ENCODE measurements around the gene SOX5. TPM values are rescaled to one million over a fixed set of nuclear protein-coding genes. Genes with fewer than 3 reads are reported as not detected.

Gene SOX5
- total RNA-seq, 2 experiments from 2014 or later = 0.88 to 1.1 TPM

DNA sequence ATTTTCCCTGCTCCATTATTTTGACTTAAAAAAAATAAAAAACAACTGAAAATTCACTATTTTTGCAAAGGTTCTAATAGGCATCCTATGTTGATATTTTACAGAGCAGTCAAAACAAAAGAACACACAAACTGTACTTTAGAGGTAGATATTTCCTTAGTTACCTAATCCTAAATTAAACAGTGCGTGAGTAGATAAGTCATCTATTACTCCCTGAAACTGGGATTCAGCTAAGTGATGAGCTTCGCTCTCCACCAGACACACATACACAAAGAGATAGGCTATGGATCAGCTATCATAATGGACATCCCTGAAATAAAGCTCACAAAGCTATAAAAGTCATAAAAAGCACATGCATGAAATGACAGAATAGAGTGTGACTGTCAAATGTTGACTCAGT lies 398.7 kb downstream of the SOX5 start:
- intact Hi-C loops (cut with DNase I, micrococcal nuclease) = no loop called here
- no peak for DNase-seq
- Mint-ChIP-seq H3K27me3 (no peaks in the 10 kb centered on the region), H3K9me3 (ENCODE audit: low read depth) (no peaks in the 10 kb centered on the region), H3K27ac (no peak overlapping the region), H3K4me3 (no peak overlapping the region), H3K36me3 (ENCODE audit: low read depth) (no peaks in the 10 kb centered on the region), H3K4me1 (no peaks in the 10 kb centered on the region)
- ATAC-seq = no peak
- CTCF ChIA-PET = interaction anchor here (0.5 kb wide), 1 partner anchor 21 kb away, joined by 3 read pairs; no protein-coding TSS in a partner anchor
- POLR2A ChIA-PET = no interaction called here

DNA sequence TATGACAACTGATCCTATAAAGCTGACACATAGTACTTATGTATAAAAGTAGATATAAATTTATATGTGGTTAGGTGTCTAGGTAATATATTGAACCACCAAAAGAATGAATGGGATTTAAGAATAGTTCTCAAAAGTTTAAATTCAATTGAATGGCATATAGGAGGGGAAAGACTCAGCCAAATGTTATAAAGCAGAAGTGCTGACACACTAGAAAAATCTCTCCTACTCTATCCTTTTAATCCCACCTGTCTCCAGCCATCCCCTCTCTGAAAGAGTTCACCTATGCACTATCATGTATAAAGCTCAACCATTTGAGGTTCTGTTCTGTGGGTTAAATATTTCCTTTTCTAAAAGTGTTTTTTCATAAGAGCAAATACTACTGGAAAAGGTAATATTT lies 400.7 kb downstream of the SOX5 start:
- ChIA-PET POLR2A (no interaction called here), CTCF (interaction anchor here (1.2 kb wide), 1 partner anchor 14 kb away, joined by 4 read pairs; no protein-coding TSS in a partner anchor)
- Mint-ChIP-seq H3K4me3 (no peak overlapping the region), H3K36me3 (ENCODE audit: low read depth) (no peaks in the 10 kb centered on the region), H3K9me3 (ENCODE audit: low read depth) (no peaks in the 10 kb centered on the region), H3K27ac (no peak overlapping the region), H3K4me1 (no peaks in the 10 kb centered on the region), H3K27me3 (no peaks in the 10 kb centered on the region)
- DNase-seq (no peak), ATAC-seq (no peak)
- intact Hi-C loops (cut with DNase I, micrococcal nuclease) = no loop called here

GRCh38 chr12:23546756-23547155 lies 402.7 kb downstream of the SOX5 start:
- ATAC-seq (no peak), DNase-seq (no peak)
- intact Hi-C loops (cut with DNase I, micrococcal nuclease) = no loop called here
- H3K9me3 Mint-ChIP-seq (ENCODE audit: low read depth) = no peaks in the 10 kb centered on the region
- no peak overlapping the region for H3K4me3 Mint-ChIP-seq
- no peaks in the 10 kb centered on the region for H3K27me3 Mint-ChIP-seq
- POLR2A ChIA-PET = no interaction called here
- no peaks in the 10 kb centered on the region for H3K4me1 Mint-ChIP-seq
- CTCF ChIA-PET = no interaction called here
- H3K27ac Mint-ChIP-seq = no peak overlapping the region
- H3K36me3 Mint-ChIP-seq (ENCODE audit: low read depth) = no peaks in the 10 kb centered on the region

DNA sequence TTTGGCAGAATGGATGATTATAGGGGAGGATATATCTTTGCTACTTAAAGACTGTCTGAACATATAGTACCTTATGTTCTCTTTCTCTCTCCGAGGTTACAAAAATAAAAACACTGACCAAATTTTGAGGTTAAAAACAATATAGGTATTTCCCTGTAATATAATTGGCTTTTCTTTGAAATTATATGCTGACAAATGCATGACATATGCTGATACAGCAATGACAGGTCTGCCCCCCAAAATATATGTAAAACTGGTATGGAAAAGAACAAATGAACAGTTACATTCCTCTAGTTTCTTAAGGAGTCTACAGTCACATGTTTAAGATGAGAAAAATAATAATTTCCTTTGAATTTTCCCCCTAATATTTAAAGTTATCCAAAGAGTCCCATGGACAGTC lies 405.7 kb downstream of the SOX5 start:
- no peak overlapping the region for H3K4me3 Mint-ChIP-seq
- ATAC-seq (no peak), DNase-seq (no peak)
- no peaks in the 10 kb centered on the region for H3K36me3 Mint-ChIP-seq (ENCODE audit: low read depth)
- ChIA-PET CTCF (no interaction called here), POLR2A (no interaction called here)
- intact Hi-C loops (cut with DNase I, micrococcal nuclease) = no loop called here
- no peaks in the 10 kb centered on the region for H3K27me3 Mint-ChIP-seq
- H3K9me3 Mint-ChIP-seq (ENCODE audit: low read depth) = no peaks in the 10 kb centered on the region
- no peaks in the 10 kb centered on the region for H3K4me1 Mint-ChIP-seq
- H3K27ac Mint-ChIP-seq = no peak overlapping the region

GRCh38 chr12:23542187-23542586 lies 407.3 kb downstream of the SOX5 start:
- H3K27me3 Mint-ChIP-seq = no peaks in the 10 kb centered on the region
- CTCF ChIA-PET = no interaction called here
- POLR2A ChIA-PET = no interaction called here

GRCh38 chr12:23540572-23540971 lies 408.9 kb downstream of the SOX5 start:
- intact Hi-C loops (cut with DNase I, micrococcal nuclease) = no loop called here
- Mint-ChIP-seq H3K4me1 (no peaks in the 10 kb centered on the region), H3K4me3 (no peak overlapping the region), H3K9me3 (ENCODE audit: low read depth) (peaks cover 1% of the 10 kb centered on the region), H3K36me3 (ENCODE audit: low read depth) (no peaks in the 10 kb centered on the region), H3K27me3 (no peaks in the 10 kb centered on the region), H3K27ac (no peak overlapping the region)
- CTCF ChIA-PET = no interaction called here
- POLR2A ChIA-PET = no interaction called here
- no peak for DNase-seq
- no peak for ATAC-seq

More at GRCh38 chr12:23542187-23542586, 407.3 kb downstream of the SOX5 start:
- ATAC-seq = no peak
- Mint-ChIP-seq H3K9me3 (ENCODE audit: low read depth) (peaks cover 1% of the 10 kb centered on the region), H3K36me3 (ENCODE audit: low read depth) (no peaks in the 10 kb centered on the region), H3K27ac (no peak overlapping the region), H3K4me1 (no peaks in the 10 kb centered on the region), H3K4me3 (no peak overlapping the region)
- intact Hi-C loops (cut with DNase I, micrococcal nuclease) = no loop called here
- DNase-seq = no peak

DNA sequence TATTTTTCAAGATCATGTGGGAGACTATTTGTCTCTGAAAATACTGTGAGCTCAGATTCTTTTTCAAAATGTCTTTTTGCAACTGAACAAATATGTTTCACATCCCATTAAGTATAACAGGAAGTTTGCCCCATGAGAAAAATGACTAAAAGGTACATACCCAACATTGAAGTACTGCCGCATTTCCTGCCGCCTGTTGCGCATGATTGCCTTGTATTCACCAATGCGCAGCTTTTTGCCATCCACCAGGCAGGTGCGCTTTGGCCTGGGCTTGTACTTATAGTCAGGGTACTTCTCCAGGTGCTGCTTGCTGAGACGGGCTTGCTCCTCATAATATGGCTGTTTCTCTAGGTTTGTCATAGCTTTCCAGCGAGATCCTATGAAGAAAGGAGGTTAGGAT lies 413.2 kb downstream of the SOX5 start:
- DNase-seq (no peak), ATAC-seq (no peak)
- Mint-ChIP-seq H3K4me3 (no peak overlapping the region), H3K9me3 (ENCODE audit: low read depth) (peaks cover 1% of the 10 kb centered on the region), H3K4me1 (no peaks in the 10 kb centered on the region), H3K27me3 (no peaks in the 10 kb centered on the region), H3K36me3 (ENCODE audit: low read depth) (no peaks in the 10 kb centered on the region), H3K27ac (no peak overlapping the region)
- intact Hi-C loops (cut with DNase I, micrococcal nuclease) = loop anchor here in 1 of 2 experiments (5.0 kb wide), 1 partner anchor 391 kb away; no protein-coding TSS in a partner anchor
- CTCF ChIA-PET = no interaction called here
- POLR2A ChIA-PET = no interaction called here

GRCh38 chr12:23535441-23535840 lies 414.0 kb downstream of the SOX5 start:
- DNase-seq (no peak), ATAC-seq (no peak)
- H3K27me3 Mint-ChIP-seq = no peaks in the 10 kb centered on the region
- H3K27ac Mint-ChIP-seq = no peak overlapping the region
- no peak overlapping the region for H3K4me3 Mint-ChIP-seq
- POLR2A ChIA-PET = no interaction called here
- peaks cover 1% of the 10 kb centered on the region for H3K9me3 Mint-ChIP-seq (ENCODE audit: low read depth)
- intact Hi-C loops (cut with DNase I, micrococcal nuclease) = loop anchor here in 1 of 2 experiments (5.0 kb wide), 1 partner anchor 392 kb away; no protein-coding TSS in a partner anchor
- CTCF ChIA-PET = no interaction called here
- no peaks in the 10 kb centered on the region for H3K4me1 Mint-ChIP-seq
- H3K36me3 Mint-ChIP-seq (ENCODE audit: low read depth) = no peaks in the 10 kb centered on the region

GRCh38 chr12:23534196-23534595 lies 415.3 kb downstream of the SOX5 start:
- Mint-ChIP-seq H3K36me3 (ENCODE audit: low read depth) (no peaks in the 10 kb centered on the region), H3K4me3 (no peak overlapping the region), H3K4me1 (no peaks in the 10 kb centered on the region), H3K27me3 (no peaks in the 10 kb centered on the region), H3K27ac (no peak overlapping the region), H3K9me3 (ENCODE audit: low read depth) (peaks cover 1% of the 10 kb centered on the region)
- ChIA-PET CTCF (no interaction called here), POLR2A (no interaction called here)
- intact Hi-C loops (cut with DNase I, micrococcal nuclease) = no loop called here
- no peak for ATAC-seq
- no peak for DNase-seq

DNA sequence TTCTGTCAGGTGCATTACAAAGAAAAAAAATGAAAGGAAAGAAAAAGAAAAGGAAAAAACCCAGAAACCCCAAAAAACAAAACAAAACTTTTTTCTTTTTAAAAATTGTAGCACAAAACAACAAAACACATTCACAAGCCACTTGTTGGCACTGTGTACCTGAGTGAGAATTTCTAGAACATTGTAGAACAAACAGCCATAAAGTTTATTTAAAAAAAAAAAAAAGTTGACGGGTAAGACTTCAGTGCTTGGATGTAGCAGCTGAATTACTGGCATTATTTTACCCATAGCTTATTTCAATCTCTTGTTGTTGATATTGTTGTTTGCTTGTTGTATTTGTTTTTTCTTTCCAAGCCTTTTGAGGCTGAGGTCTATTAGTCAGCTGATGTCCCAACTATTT lies 415.8 kb downstream of the SOX5 start:
- no peaks in the 10 kb centered on the region for H3K36me3 Mint-ChIP-seq (ENCODE audit: low read depth)
- CTCF ChIA-PET = no interaction called here
- POLR2A ChIA-PET = no interaction called here

GRCh38 chr12:23533265-23533664 lies 416.2 kb downstream of the SOX5 start:
- no peak overlapping the region for H3K27ac Mint-ChIP-seq
- no peak overlapping the region for H3K4me3 Mint-ChIP-seq
- CTCF ChIA-PET = no interaction called here
- no peaks in the 10 kb centered on the region for H3K9me3 Mint-ChIP-seq (ENCODE audit: low read depth)
- H3K4me1 Mint-ChIP-seq = no peaks in the 10 kb centered on the region
- POLR2A ChIA-PET = no interaction called here
- H3K27me3 Mint-ChIP-seq = no peaks in the 10 kb centered on the region
- no peaks in the 10 kb centered on the region for H3K36me3 Mint-ChIP-seq (ENCODE audit: low read depth)
- ATAC-seq = no peak
- intact Hi-C loops (cut with DNase I, micrococcal nuclease) = no loop called here
- no peak for DNase-seq

More for the DNA sequence above, 415.8 kb downstream of the SOX5 start:
- Mint-ChIP-seq H3K4me1 (no peaks in the 10 kb centered on the region), H3K27me3 (no peaks in the 10 kb centered on the region), H3K4me3 (no peak overlapping the region), H3K9me3 (ENCODE audit: low read depth) (peaks cover 1% of the 10 kb centered on the region), H3K27ac (no peak overlapping the region)
- no peak for DNase-seq
- ATAC-seq = no peak
- intact Hi-C loops (cut with DNase I, micrococcal nuclease) = no loop called here

DNA sequence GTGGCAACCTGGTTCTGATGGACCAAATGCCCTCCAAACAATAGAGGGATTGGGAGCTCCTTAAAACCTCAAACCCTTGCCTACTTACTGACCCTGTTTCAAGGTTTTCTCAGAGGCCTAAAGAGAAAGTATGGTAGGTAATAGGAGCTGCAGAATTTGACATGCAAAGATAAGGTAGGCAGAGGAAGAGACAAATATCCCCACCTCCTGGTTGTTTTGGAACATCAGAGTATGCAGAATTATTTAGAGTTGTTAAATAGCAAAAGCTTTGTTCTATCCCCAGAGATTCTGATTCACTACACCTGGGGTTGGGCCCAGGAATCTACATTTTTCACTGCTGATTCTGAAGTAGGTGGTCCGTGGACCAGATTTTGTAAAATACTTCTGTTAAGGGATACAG lies 421.2 kb downstream of the SOX5 start:
- no peaks in the 10 kb centered on the region for H3K36me3 Mint-ChIP-seq (ENCODE audit: low read depth)
- ChIA-PET POLR2A (no interaction called here), CTCF (no interaction called here)

GRCh38 chr12:23525450-23526072 lies 423.9 kb downstream of the SOX5 start:
- no peak for DNase-seq
- no peak overlapping the region for H3K4me3 Mint-ChIP-seq
- H3K27me3 Mint-ChIP-seq = no peaks in the 10 kb centered on the region
- no peaks in the 10 kb centered on the region for H3K36me3 Mint-ChIP-seq (ENCODE audit: low read depth)
- ATAC-seq = no peak
- ChIA-PET POLR2A (no interaction called here), CTCF (no interaction called here)
- intact Hi-C loops (cut with DNase I, micrococcal nuclease) = no loop called here
- H3K4me1 Mint-ChIP-seq = no peaks in the 10 kb centered on the region
- no peak overlapping the region for H3K27ac Mint-ChIP-seq
- H3K9me3 Mint-ChIP-seq (ENCODE audit: low read depth) = no peaks in the 10 kb centered on the region

More for the DNA sequence above, 421.2 kb downstream of the SOX5 start:
- H3K4me1 Mint-ChIP-seq = no peaks in the 10 kb centered on the region
- DNase-seq (no peak), ATAC-seq (no peak)
- no peak overlapping the region for H3K4me3 Mint-ChIP-seq
- H3K27ac Mint-ChIP-seq = no peak overlapping the region
- intact Hi-C loops (cut with DNase I, micrococcal nuclease) = no loop called here
- no peaks in the 10 kb centered on the region for H3K9me3 Mint-ChIP-seq (ENCODE audit: low read depth)
- no peaks in the 10 kb centered on the region for H3K27me3 Mint-ChIP-seq

All from activated CD4-positive, alpha-beta T cell treated with anti-CD3 and anti-CD28 coated beads for 36 hours (primary cell).